ENCODE data around the gene ANKZF1. TPM values are rescaled to one million over a fixed set of nuclear protein-coding genes. Genes with fewer than 3 reads are reported as not detected.

ANKZF1 gene
- total and polyA plus RNA-seq, 2 of the 4 experiments (the other 2 are of a cell fraction) = 18.6 to 33.8 TPM

DNA sequence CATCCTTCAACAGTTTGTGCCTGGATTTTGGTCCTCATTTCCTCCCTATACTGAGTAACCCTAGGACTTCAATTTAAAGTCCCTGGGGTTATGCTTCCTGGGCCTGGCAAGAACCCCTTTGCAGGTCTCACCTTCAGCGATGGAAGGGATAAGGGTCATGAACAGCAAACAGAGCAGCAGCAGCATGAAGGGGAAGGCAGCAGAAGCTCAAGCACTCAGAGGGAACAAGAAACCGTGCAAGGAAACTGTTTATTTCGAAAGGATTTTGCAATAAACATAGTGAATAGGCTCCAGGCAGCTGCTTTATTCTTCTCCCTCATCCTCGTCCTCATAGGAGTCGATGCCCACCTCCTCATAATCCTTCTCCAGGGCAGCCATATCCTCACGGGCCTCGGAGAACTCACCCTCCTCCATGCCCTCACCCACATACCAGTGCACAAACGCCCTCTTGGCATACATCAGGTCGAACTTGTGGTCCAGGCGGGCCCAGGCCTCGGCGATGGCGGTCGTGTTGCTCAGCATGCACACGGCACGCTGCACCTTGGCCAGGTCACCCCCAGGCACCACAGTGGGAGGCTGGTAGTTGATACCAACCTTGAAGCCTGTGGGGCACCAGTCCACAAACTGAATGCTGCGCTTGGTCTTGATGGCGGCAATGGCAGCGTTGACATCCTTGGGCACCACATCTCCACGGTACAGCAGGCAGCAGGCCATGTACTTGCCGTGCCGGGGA, 20.6 kb downstream of the ANKZF1 start (continued):
- TF ChIP-seq, protein P1, sequence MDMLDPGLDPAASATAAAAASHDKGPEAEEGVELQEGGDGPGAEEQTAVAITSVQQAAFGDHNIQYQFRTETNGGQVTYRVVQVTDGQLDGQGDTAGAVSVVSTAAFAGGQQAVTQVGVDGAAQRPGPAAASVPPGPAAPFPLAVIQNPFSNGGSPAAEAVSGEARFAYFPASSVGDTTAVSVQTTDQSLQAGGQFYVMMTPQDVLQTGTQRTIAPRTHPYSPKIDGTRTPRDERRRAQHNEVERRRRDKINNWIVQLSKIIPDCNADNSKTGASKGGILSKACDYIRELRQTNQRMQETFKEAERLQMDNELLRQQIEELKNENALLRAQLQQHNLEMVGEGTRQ (IDR thresholded peaks at IDR 0.05; ENCODE audit: low read depth, low read length) = no peak

DNA sequence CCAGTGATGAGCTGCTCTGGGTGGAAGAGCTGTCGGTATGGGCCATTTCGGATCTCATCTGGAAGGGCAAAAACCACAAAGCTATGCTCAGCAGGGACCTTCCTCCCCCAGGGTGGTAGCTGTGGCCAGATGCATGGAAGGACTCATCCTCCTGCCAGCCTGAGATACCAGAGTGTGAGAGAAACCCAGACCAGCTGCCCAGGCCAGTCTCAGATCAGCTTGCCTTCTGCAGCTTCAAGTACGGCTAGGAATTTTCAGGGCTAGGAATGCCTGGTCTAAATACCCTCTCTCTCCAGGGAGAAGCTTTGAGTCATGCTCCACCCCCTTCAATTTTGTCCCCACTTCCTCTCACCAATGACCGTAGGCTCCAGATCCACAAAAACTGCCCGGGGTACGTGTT, 22.1 kb downstream of the ANKZF1 start:
- POLR2A ChIA-PET (ENCODE audit: unreplicated experiment) = no interaction called here
- H4K91ac ChIP-seq (ENCODE audit: insufficient read depth, low read depth, low read length) = no peak overlapping the region; the same call in none of the 2 replicates
- H3K9ac ChIP-seq (ENCODE audit: low read depth, low read length) = no peak overlapping the region
- H4K8ac ChIP-seq (ENCODE audit: low read depth in 2 of 2, low read length in 2 of 2) = no peak overlapping the region
- ATAC-seq (ENCODE audit: low read depth) (no peak), DNase-seq (no peak)
- H3K27me3 ChIP-seq (ENCODE audit: control insufficient read depth, insufficient read depth, low read length) = peaks cover 13% of the 10 kb centered on the region
- H2AK5ac ChIP-seq (ENCODE audit: low read depth, low read length) = peak overlapping the region; percentile 54; the same call in 1 of the 2 replicates
- BruUV-seq (replicated peaks) = no TSS peak
- H2BK20ac ChIP-seq (ENCODE audit: low read depth, low read length) = no peak overlapping the region
- no peak overlapping the region for H4K5ac ChIP-seq (ENCODE audit: low read depth, low read length)
- H3K18ac ChIP-seq (ENCODE audit: low read depth, low read length) = no peak overlapping the region
- in situ Hi-C loops (cut with MboI; ENCODE audit: low sequenced_read_pairs) = no loop called here
- 0 out of 2 replicates have a peak, but pooled peaks cover 8% of the 10 kb centered on the region for H4K20me1 ChIP-seq (ENCODE audit: insufficient read depth, low read length)
- no peak overlapping the region for H2AFZ ChIP-seq (replicated peaks; ENCODE audit: low read length, poor library complexity)
- WGBS, 2 experiments (ENCODE audit: extremely low coverage in 2 of 2, insufficient read length in 1 of 2) = 88% methylated on average over 3 of the region's 6 CpGs; no CpG with 5 or more reads in 1 of the 2 experiments
- no peak overlapping the region for H2BK5ac ChIP-seq (ENCODE audit: low read depth, low read length, poor library complexity, severe bottlenecking)
- no peak overlapping the region for H3K4me3 ChIP-seq (ENCODE audit: insufficient read depth, low read depth, low read length)
- no peaks in the 10 kb centered on the region for H3K9me3 ChIP-seq (ENCODE audit: control insufficient read depth, insufficient read depth, low read length)
- TF ChIP-seq MAZ (IDR thresholded peaks at IDR 0.05; ENCODE audit: borderline replicate concordance, low read depth, low read length) = no peak
- TF ChIP-seq, protein P2, sequence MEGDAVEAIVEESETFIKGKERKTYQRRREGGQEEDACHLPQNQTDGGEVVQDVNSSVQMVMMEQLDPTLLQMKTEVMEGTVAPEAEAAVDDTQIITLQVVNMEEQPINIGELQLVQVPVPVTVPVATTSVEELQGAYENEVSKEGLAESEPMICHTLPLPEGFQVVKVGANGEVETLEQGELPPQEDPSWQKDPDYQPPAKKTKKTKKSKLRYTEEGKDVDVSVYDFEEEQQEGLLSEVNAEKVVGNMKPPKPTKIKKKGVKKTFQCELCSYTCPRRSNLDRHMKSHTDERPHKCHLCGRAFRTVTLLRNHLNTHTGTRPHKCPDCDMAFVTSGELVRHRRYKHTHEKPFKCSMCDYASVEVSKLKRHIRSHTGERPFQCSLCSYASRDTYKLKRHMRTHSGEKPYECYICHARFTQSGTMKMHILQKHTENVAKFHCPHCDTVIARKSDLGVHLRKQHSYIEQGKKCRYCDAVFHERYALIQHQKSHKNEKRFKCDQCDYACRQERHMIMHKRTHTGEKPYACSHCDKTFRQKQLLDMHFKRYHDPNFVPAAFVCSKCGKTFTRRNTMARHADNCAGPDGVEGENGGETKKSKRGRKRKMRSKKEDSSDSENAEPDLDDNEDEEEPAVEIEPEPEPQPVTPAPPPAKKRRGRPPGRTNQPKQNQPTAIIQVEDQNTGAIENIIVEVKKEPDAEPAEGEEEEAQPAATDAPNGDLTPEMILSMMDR (conservative IDR thresholded peaks at IDR 0.05; ENCODE audit: low read depth, low read length) = no peak
- no peak for TF ChIP-seq BHLHE40 (IDR thresholded peaks at IDR 0.05; ENCODE audit: low read depth, low read length)
- no peak for TF ChIP-seq MAFK (IDR thresholded peaks at IDR 0.05; ENCODE audit: low read depth, low read length)
- no peak for TF ChIP-seq CHD1 (IDR thresholded peaks at IDR 0.05; ENCODE audit: low read depth, low read length)
- TF ChIP-seq FOS (IDR thresholded peaks at IDR 0.05; ENCODE audit: low read depth, low read length) = no peak
- no peak for TF ChIP-seq SMC3 (IDR thresholded peaks at IDR 0.05; ENCODE audit: low read depth, low read length)
- TF ChIP-seq POLR2A (IDR thresholded peaks at IDR 0.05; ENCODE audit: low read depth, low read length) = no peak
- TF ChIP-seq, protein P3, sequence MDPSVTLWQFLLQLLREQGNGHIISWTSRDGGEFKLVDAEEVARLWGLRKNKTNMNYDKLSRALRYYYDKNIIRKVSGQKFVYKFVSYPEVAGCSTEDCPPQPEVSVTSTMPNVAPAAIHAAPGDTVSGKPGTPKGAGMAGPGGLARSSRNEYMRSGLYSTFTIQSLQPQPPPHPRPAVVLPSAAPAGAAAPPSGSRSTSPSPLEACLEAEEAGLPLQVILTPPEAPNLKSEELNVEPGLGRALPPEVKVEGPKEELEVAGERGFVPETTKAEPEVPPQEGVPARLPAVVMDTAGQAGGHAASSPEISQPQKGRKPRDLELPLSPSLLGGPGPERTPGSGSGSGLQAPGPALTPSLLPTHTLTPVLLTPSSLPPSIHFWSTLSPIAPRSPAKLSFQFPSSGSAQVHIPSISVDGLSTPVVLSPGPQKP (IDR thresholded peaks at IDR 0.05; ENCODE audit: borderline replicate concordance, low read depth, low read length) = no peak
- no peak for TF ChIP-seq CEBPB (IDR thresholded peaks at IDR 0.05; ENCODE audit: low read depth, low read length)
- TF ChIP-seq RAD21 (IDR thresholded peaks at IDR 0.05; ENCODE audit: low read length) = no peak
- TF ChIP-seq RFX5 (IDR thresholded peaks at IDR 0.05; ENCODE audit: low read depth, low read length) = no peak
- peaks cover 41% of the 10 kb centered on the region for H3K4me1 ChIP-seq (ENCODE audit: control insufficient read depth, insufficient read depth, low read length)
- 0 out of 2 replicates have a peak overlapping the region, but pooled peaks have one; percentile 12 for H2BK120ac ChIP-seq (ENCODE audit: low read depth, low read length)
- 0 out of 3 replicates have a peak overlapping the region, but pooled peaks have one; percentile 33 for H2BK15ac ChIP-seq (ENCODE audit: low read depth, low read length)
- H3K4me2 ChIP-seq (ENCODE audit: low read depth, low read length) = no peak overlapping the region
- intact Hi-C loops (cut with micrococcal nuclease) = no loop called here
- H3K27ac ChIP-seq (ENCODE audit: insufficient read depth, low read length) = no peak overlapping the region
- H3K4ac ChIP-seq (ENCODE audit: low read depth, low read length) = peak overlapping the region; percentile 15
- peak overlapping the region; percentile 6; the same call in 1 of the 2 replicates for H3K14ac ChIP-seq (replicated peaks; ENCODE audit: low read depth, low read length)
- H2AK9ac ChIP-seq (replicated peaks; ENCODE audit: low read depth, low read length, poor library complexity) = no peak overlapping the region
- H3K23ac ChIP-seq (ENCODE audit: low read depth, low read length) = 0 out of 2 replicates have a peak overlapping the region, but pooled peaks have one; percentile 76
- H3K56ac ChIP-seq (ENCODE audit: extremely low read depth, insufficient read depth, low read length) = no peak overlapping the region
- H3K79me1 ChIP-seq (ENCODE audit: low read depth in 1 of 2, low read length in 2 of 2) = peaks cover 12 to 24% of the 10 kb centered on the region in 2 experiments
- peaks cover 19% of the 10 kb centered on the region; the same call in 1 of the 2 replicates for H3K36me3 ChIP-seq (ENCODE audit: control insufficient read depth, insufficient read depth, low read length)
- dilution Hi-C loops (cut with HindIII; ENCODE audit: low sequenced_read_pairs, unreplicated experiment) = no loop called here
- CTCF ChIA-PET = no interaction called here
- H3K9me1 ChIP-seq (ENCODE audit: insufficient read depth, low read length) = peaks cover 36% of the 10 kb centered on the region
